HFFc6 (cell line): Measurements from ENCODE around the gene CD8B. TPM values are rescaled to one million over a fixed set of nuclear protein-coding genes. Genes with fewer than 3 reads are reported as not detected.

ENCODE experiments used
- DNase-seq: peaks from one replicate; pipeline ENCODE4 v3.0.0-alpha.2; 2018
- H3K27ac Mint-ChIP-seq: 2 replicates; pipeline ENCODE4 v1.8.0; 2020; ENCODE audit warnings: mild to moderate bottlenecking, mixed read lengths
- H3K27me3 Mint-ChIP-seq: 2 replicates; pipeline ENCODE4 v1.8.0; 2021; ENCODE audit warnings: mild to moderate bottlenecking, moderate library complexity, mixed read lengths; ENCODE audit not compliant: insufficient read depth
- H3K36me3 Mint-ChIP-seq: 2 replicates; pipeline ENCODE4 v1.8.0; 2021; ENCODE audit warnings: low read depth, mixed read lengths
- H3K4me1 Mint-ChIP-seq: 2 replicates; pipeline ENCODE4 v1.8.0; 2020; ENCODE audit warnings: low read depth, mixed read lengths
- H3K4me3 Mint-ChIP-seq: 2 replicates; pipeline ENCODE4 v1.8.0; 2020; ENCODE audit warnings: mild to moderate bottlenecking, moderate library complexity, mixed read lengths
- H3K9me3 Mint-ChIP-seq: 2 replicates; pipeline ENCODE4 v1.8.0; 2020; ENCODE audit warnings: mild to moderate bottlenecking, mixed read lengths
- CTCF ChIP-seq: fragments of 200-600 bp; sonication (generic); IDR thresholded peaks from 2 replicates; pipeline ENCODE4 v1.5.0; 2021; ENCODE audit warnings: antibody characterized with exemption, mild to moderate bottlenecking
- total RNA-seq, 6 experiments: library from RNA; stranded (reverse); fragmentation: NEBNext Ultra II Directional; extraction: Animal tissue kit (Norgen Biotek cat#: 25700); gene quantifications; 2 replicates in 1 of 6; 3 replicates in 5 of 6; pipeline ENCODE4 v1.2.3, GENCODE V29; 2021

CD8B gene
- total RNA-seq, 6 experiments from 2014 or later = not detected

GRCh38 chr2:86774862-86775261 is 86.8 kb downstream of the CD8B start:
- H3K4me3 Mint-ChIP-seq = no peak overlapping the region
- H3K4me1 Mint-ChIP-seq = no peaks in the 10 kb centered on the region
- TF ChIP-seq CTCF = no peak
- H3K27me3 Mint-ChIP-seq = no peaks in the 10 kb centered on the region; the same call in 1 of the 2 replicates
- H3K27ac Mint-ChIP-seq = no peak overlapping the region
- DNase-seq = no peak
- H3K9me3 Mint-ChIP-seq = no peaks in the 10 kb centered on the region
- no peaks in the 10 kb centered on the region; the same call in 1 of the 2 replicates for H3K36me3 Mint-ChIP-seq

- no peak for TF ChIP-seq CTCF
- Mint-ChIP-seq H3K36me3 (no peaks in the 10 kb centered on the region; the same call in 1 of the 2 replicates), H3K9me3 (no peaks in the 10 kb centered on the region), H3K27ac (no peak overlapping the region), H3K27me3 (no peaks in the 10 kb centered on the region; the same call in 1 of the 2 replicates), H3K4me1 (no peaks in the 10 kb centered on the region), H3K4me3 (no peak overlapping the region)
- DNase-seq = no peak
These were observed 89.1 kb downstream of the CD8B start for GRCh38 chr2:86772611-86773010.

GRCh38 chr2:86770816-86771301 is 90.8 kb downstream of the CD8B start:
- no peak for TF ChIP-seq CTCF
- Mint-ChIP-seq H3K27me3 (no peaks in the 10 kb centered on the region), H3K4me1 (no peaks in the 10 kb centered on the region), H3K27ac (no peak overlapping the region), H3K4me3 (no peak overlapping the region), H3K36me3 (no peaks in the 10 kb centered on the region; the same call in 1 of the 2 replicates), H3K9me3 (no peaks in the 10 kb centered on the region)
- no peak for DNase-seq

GRCh38 chr2:86769838-86770237 is 91.8 kb downstream of the CD8B start:
- no peak overlapping the region for H3K4me3 Mint-ChIP-seq
- H3K36me3 Mint-ChIP-seq = no peaks in the 10 kb centered on the region; the same call in 1 of the 2 replicates
- no peak for DNase-seq
- H3K27ac Mint-ChIP-seq = no peak overlapping the region
- no peak for TF ChIP-seq CTCF
- no peaks in the 10 kb centered on the region for H3K27me3 Mint-ChIP-seq
- no peaks in the 10 kb centered on the region for H3K9me3 Mint-ChIP-seq
- H3K4me1 Mint-ChIP-seq = no peaks in the 10 kb centered on the region

GRCh38 chr2:86768189-86768949 is 93.3 kb downstream of the CD8B start:
- no peak for DNase-seq
- no peak for TF ChIP-seq CTCF
- Mint-ChIP-seq H3K9me3 (no peaks in the 10 kb centered on the region), H3K4me1 (no peaks in the 10 kb centered on the region), H3K36me3 (no peaks in the 10 kb centered on the region), H3K4me3 (no peak overlapping the region), H3K27ac (no peak overlapping the region), H3K27me3 (no peaks in the 10 kb centered on the region)

Other genes starting within 250 kb of the CD8B start
- gene RNF103, start 238.0 kb downstream of the CD8B start, total RNA-seq = 10 to 100 TPM; 11.3 to 18.5 (median 13.1) TPM
- 10 to 100 TPM in 1 of 6 experiments, 1 to 10 TPM in 5; 5.5 to 10.7 (median 8.4) TPM for gene RMND5A, start 141.6 kb downstream of the CD8B start, total RNA-seq
- not detected for gene CD8A, start 71.0 kb downstream of the CD8B start, total RNA-seq
- 1 to 10 TPM in 5 of 6 experiments, under 1 TPM in 1; 0.97 to 2.2 (median 1.4) TPM for gene RGPD1, start 80.2 kb upstream of the CD8B start, total RNA-seq
- gene PLGLB1, start 160.0 kb upstream of the CD8B start, total RNA-seq = 1 to 10 TPM in 1 of 6 experiments, under 1 TPM in 2, not detected in 3; 0.47 to 1.4 (median 0.62) TPM